GM19035 (cell line): ENCODE measurements around the gene NHLRC4.

ENCODE experiments used
- ATAC-seq: cut with Tn5 transposase; IDR thresholded peaks from one replicate; pipeline ENCODE4 v1.9.1; 2021; ENCODE audit not compliant: unreplicated experiment

NHLRC4 gene

GRCh38 chr16:582614-583331 is 16.0 kb downstream of the NHLRC4 start:
- ATAC-seq = no peak

- ATAC-seq = no peak
Observed at GRCh38 chr16:583470-583814, 16.6 kb downstream of the NHLRC4 start.

GRCh38 chr16:583815-584591 is 17.2 kb downstream of the NHLRC4 start:
- no peak for ATAC-seq

- ATAC-seq = no peak
Observed at GRCh38 chr16:585351-585750, 18.5 kb downstream of the NHLRC4 start.

GRCh38 chr16:586047-586644 is 19.3 kb downstream of the NHLRC4 start:
- no peak for ATAC-seq

GRCh38 chr16:586645-587590 is 20.1 kb downstream of the NHLRC4 start:
- ATAC-seq = no peak

- no peak for ATAC-seq
Observed at GRCh38 chr16:588639-588888, 21.8 kb downstream of the NHLRC4 start.

GRCh38 chr16:588889-589657 is 22.3 kb downstream of the NHLRC4 start:
- ATAC-seq = peak; percentile 72

- ATAC-seq = peak; percentile 73
Observed at GRCh38 chr16:589658-590187, 22.9 kb downstream of the NHLRC4 start, which contains the start of gene RAB40C. Gene RAB40C (plus strand): TSS chr16:590066. CDS start chr16:590292, 226 bp downstream.

- no peak for ATAC-seq
Observed at GRCh38 chr16:590188-590814, 23.5 kb downstream of the NHLRC4 start.

- no peak for ATAC-seq
Observed at GRCh38 chr16:590815-591200, 24.0 kb downstream of the NHLRC4 start.

- ATAC-seq = no peak
Observed at GRCh38 chr16:591231-591630, 24.4 kb downstream of the NHLRC4 start.

- ATAC-seq = no peak
Observed at GRCh38 chr16:591892-592517, 25.2 kb downstream of the NHLRC4 start.

- no peak for ATAC-seq
Observed at GRCh38 chr16:592518-593306, 25.9 kb downstream of the NHLRC4 start.

- no peak for ATAC-seq
Observed at GRCh38 chr16:593406-593805, 26.6 kb downstream of the NHLRC4 start.

- ATAC-seq = no peak
Observed at GRCh38 chr16:593807-594206, 27.0 kb downstream of the NHLRC4 start.

- no peak for ATAC-seq
Observed at GRCh38 chr16:595094-595528, 28.3 kb downstream of the NHLRC4 start.

- ATAC-seq = no peak
Observed at GRCh38 chr16:595942-596735, 29.3 kb downstream of the NHLRC4 start.
